ENCODE data around the gene CCDC138. TPM values are rescaled to one million over a fixed set of nuclear protein-coding genes. Genes with fewer than 3 reads are reported as not detected.

CCDC138 gene
- total and polyA plus RNA-seq, 2 of the 13 experiments (the other 11 are each of a cell fraction or from before 2014, with no cell fraction given) = 5.6 to 32.5 TPM

- TF ChIP-seq, protein P1, sequence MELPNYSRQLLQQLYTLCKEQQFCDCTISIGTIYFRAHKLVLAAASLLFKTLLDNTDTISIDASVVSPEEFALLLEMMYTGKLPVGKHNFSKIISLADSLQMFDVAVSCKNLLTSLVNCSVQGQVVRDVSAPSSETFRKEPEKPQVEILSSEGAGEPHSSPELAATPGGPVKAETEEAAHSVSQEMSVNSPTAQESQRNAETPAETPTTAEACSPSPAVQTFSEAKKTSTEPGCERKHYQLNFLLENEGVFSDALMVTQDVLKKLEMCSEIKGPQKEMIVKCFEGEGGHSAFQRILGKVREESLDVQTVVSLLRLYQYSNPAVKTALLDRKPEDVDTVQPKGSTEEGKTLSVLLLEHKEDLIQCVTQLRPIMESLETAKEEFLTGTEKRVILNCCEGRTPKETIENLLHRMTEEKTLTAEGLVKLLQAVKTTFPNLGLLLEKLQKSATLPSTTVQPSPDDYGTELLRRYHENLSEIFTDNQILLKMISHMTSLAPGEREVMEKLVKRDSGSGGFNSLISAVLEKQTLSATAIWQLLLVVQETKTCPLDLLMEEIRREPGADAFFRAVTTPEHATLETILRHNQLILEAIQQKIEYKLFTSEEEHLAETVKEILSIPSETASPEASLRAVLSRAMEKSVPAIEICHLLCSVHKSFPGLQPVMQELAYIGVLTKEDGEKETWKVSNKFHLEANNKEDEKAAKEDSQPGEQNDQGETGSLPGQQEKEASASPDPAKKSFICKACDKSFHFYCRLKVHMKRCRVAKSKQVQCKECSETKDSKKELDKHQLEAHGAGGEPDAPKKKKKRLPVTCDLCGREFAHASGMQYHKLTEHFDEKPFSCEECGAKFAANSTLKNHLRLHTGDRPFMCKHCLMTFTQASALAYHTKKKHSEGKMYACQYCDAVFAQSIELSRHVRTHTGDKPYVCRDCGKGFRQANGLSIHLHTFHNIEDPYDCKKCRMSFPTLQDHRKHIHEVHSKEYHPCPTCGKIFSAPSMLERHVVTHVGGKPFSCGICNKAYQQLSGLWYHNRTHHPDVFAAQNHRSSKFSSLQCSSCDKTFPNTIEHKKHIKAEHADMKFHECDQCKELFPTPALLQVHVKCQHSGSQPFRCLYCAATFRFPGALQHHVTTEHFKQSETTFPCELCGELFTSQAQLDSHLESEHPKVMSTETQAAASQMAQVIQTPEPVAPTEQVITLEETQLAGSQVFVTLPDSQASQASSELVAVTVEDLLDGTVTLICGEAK (IDR thresholded peaks at IDR 0.05) = no peak
- TF ChIP-seq, protein P1 (CRISPR knock-in tag; IDR thresholded peaks at IDR 0.05) = no peak
- TF ChIP-seq SSRP1 (CRISPR knock-in tag; IDR thresholded peaks at IDR 0.05) (no peak), SETDB1 (CRISPR knock-in tag; IDR thresholded peaks at IDR 0.05; ENCODE audit: borderline replicate concordance) (no peak), NRL (CRISPR knock-in tag; IDR thresholded peaks at IDR 0.05; ENCODE audit: borderline replicate concordance) (no peak), MAFF (IDR thresholded peaks at IDR 0.05; ENCODE audit: low read depth, low read length) (no peak), ZNF549 (CRISPR knock-in tag; IDR thresholded peaks at IDR 0.05) (no peak), CHD2 (IDR thresholded peaks at IDR 0.05; ENCODE audit: low read depth, low read length) (no peak), EZH2 (conservative IDR thresholded peaks at IDR 0.05; ENCODE audit: low read depth, low read length) (no peak), ATF1 (CRISPR knock-in tag; IDR thresholded peaks at IDR 0.05) (no peak), ZNF335 (CRISPR knock-in tag; IDR thresholded peaks at IDR 0.05) (no peak)
Observed at GRCh38 chr2:108911401-108911800, 124.8 kb downstream of the CCDC138 start (continued).

Measured in HepG2 (cell line).